ENCODE results near the gene PRRG2.

Gene PRRG2

DNA sequence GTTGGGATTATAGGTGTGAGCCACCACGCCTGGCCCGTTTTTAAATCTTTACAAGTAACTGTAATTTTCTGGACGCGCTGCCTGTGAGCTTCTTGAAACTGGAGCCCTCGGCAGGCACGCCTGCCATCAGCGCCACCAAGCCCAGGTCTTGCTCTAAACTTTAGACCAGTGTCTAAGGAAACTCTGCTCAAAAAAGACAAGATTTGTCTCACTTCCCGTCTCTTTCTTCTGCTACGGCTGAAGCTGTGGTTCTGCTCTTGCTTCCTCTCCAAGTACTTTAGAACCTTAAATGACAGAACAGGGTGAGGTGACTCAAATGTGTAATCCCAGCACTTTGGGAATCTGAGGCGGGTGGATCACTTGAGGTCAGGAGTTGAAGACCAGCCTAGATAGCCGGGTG lies 28.4 kb upstream of the PRRG2 start:
- H3K27me3 Mint-ChIP-seq = no peaks in the 10 kb centered on the region
- ATAC-seq (ENCODE audit: low read depth) (peak; percentile 56), DNase-seq (ENCODE audit: low spot score in 2 of 2) (no peak)
- peak overlapping the region; percentile 24 for H3K4me3 Mint-ChIP-seq
- peaks cover 10% of the 10 kb centered on the region for H3K4me1 Mint-ChIP-seq
- H3K27ac Mint-ChIP-seq = peak overlapping the region; percentile 58
- H3K36me3 Mint-ChIP-seq = peaks cover 19% of the 10 kb centered on the region
- H3K9me3 Mint-ChIP-seq = no peaks in the 10 kb centered on the region

DNA sequence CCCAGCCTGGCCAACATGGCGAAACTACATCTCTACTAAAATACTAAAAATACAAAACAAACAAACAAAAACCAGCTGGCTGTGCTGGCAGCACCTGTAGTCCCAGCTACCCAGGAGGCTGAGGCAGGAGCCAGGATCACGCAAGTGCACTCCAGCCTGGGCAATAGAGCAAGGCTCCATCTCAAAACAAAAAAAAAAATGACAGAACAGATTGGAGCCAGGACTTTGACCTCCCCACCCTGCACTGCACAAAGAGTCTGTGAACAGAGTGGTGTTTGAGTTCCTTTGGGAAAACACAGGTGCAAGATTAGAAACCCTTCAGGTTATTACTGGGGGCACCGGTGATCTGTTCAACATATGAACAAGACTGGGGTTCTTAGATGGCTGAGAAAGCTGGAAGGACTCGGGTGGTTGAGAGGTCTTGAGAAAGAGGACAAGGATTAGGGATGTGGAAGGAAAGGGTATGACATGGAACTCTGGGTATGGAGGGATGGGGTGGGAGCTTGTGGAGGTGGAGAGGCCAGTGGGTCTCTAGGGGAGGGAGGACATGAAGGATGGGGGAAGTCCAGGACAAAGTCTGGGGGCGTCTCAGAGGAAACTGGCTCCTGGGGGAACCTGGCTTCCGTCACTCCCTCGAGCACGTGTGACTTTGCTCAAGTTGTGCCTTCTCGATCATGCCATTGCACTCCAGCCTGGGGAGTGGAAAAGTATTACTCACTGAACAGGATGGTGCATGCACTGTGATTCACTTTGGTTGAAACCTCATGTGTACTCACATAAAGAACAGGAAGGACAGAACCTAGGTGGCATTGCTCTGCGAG lies 27.5 kb upstream of the PRRG2 start:
- H3K27me3 Mint-ChIP-seq = no peaks in the 10 kb centered on the region
- H3K27ac Mint-ChIP-seq = no peak overlapping the region
- H3K36me3 Mint-ChIP-seq = peaks cover 22% of the 10 kb centered on the region
- ATAC-seq (ENCODE audit: low read depth) (no peak), DNase-seq (ENCODE audit: low spot score in 2 of 2) (no peak)
- no peaks in the 10 kb centered on the region for H3K9me3 Mint-ChIP-seq
- H3K4me1 Mint-ChIP-seq = peaks cover 10% of the 10 kb centered on the region
- H3K4me3 Mint-ChIP-seq = no peak overlapping the region

DNA sequence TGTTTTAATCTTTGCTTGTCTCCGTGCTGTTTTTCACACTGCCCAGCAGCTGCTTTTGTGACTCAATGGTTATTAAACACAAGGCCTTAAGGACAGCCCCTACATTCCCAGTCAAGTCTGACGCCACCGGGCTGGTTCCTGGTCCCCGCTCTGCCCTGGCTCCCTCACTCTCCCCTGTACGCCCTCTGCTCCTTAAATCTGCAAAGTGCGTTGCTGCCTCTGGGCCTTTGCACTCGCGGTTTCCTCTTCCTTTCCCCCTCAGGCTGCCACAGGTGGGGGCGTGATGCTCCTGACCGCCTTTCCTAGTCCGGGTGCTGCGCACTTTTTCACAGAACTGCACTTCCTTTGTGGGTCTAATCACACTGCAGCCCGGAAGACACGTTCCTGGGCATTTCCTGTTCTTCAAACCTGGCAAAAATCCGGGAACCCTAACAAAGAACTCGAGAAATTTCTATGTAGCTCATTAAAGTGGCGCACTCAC lies 26.4 kb upstream of the PRRG2 start:
- Mint-ChIP-seq H3K4me1 (peaks cover 9% of the 10 kb centered on the region), H3K27ac (peak overlapping the region; percentile 8), H3K4me3 (no peak overlapping the region), H3K9me3 (no peaks in the 10 kb centered on the region), H3K36me3 (peaks cover 25% of the 10 kb centered on the region), H3K27me3 (no peaks in the 10 kb centered on the region)
- no peak for DNase-seq (ENCODE audit: low spot score in 2 of 2)
- ATAC-seq (ENCODE audit: low read depth) = no peak

DNA sequence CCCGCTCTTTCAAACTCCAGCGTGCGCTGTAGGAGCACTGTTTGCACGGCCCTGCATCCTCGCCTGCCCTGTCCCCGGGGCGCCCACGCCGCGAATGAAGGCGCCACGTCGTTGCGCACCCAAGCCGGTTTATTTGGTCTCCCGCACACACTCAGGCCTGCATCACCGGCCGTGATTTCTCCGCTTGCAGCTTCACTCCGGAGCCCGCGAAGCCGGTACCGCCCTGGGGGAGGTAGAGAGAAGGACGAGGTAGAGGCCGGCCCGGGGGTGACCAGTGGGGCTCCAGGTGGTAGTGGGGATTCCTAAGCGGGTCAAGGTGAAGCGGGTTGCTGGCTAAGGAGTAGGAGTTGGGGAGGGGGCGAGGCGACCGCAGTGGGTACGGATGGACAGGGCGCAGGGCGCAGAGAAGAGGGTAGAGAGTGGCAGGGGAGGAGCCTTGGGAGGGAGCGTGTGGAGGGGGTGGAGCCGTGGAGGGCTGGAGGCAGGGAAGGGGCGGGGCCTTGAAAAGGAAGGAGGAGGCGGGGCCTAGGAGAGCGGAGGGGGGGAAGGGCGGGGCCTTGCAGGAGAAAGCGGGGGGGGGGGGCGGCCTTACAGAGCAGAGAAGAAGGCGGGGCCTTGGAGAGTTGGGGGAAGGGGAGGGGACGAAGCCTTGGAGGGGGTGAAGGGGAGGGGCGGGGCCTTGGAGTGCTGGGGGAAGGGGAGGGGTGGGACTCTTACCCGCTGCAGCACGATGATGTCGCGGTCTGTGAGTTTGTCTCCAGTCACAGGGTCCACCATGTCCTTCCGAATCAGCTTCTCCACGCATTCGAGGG lies 25.3 kb upstream of the PRRG2 start:
- Mint-ChIP-seq H3K4me3 (no peak overlapping the region), H3K4me1 (peaks cover 19% of the 10 kb centered on the region), H3K9me3 (no peaks in the 10 kb centered on the region), H3K27ac (peak overlapping the region; percentile 62), H3K36me3 (peaks cover 25% of the 10 kb centered on the region), H3K27me3 (no peaks in the 10 kb centered on the region)
- no peak for DNase-seq (ENCODE audit: low spot score in 2 of 2)
- peak; percentile 35 for ATAC-seq (ENCODE audit: low read depth)

DNA sequence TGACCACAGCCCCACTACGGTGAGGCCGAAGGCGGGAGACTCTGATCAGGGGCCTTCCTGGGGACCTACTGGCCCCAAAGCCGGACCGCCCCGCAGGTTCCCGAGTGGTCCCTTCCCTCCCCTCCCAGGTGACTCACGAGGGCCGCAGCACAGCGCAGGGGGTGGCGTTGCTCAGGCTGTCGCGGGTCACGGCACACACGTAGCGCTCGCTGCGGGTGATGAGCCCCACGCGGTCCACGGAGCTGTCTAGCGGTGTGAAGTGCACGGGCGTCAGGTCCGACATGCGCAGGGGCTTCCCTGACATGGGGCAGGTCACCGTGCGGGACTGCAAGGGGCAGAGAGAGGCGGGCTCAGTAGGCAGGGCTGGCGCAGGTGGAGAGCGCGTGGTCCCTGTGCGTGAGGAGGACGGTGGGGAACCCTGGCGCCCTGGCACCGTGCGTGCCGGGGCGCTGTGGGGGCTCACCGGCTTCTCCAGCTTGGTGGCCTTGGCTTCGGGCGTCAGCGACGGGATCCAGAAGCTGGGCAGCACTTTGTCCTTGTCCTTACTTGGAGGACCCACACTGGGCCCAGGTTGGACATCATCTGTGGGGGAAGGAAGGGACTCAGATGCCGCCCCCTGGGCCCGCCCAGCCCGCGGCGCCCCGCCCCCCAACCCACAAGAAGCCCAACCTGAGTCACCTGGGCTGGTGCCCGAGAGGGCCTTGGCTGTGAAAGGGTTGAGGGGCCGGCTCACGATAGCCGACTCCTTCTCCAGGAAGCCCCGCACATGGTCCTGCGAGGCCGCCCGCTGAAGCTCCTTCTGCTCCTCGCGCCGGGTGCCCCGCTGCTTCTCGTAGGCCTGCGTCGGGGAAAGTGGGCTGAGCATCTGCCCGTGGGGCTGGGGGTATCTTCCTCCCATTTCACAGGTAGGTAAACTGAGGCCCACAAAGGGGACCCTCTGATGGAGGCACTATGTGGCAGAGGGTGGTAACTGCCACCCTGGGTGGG lies 24.4 kb upstream of the PRRG2 start:
- Mint-ChIP-seq H3K36me3 (peaks cover 25% of the 10 kb centered on the region), H3K27ac (no peak overlapping the region), H3K4me1 (peaks cover 22% of the 10 kb centered on the region), H3K27me3 (no peaks in the 10 kb centered on the region), H3K4me3 (no peak overlapping the region), H3K9me3 (no peaks in the 10 kb centered on the region)
- DNase-seq (ENCODE audit: low spot score in 2 of 2) = no peak
- ATAC-seq (ENCODE audit: low read depth) = no peak

DNA sequence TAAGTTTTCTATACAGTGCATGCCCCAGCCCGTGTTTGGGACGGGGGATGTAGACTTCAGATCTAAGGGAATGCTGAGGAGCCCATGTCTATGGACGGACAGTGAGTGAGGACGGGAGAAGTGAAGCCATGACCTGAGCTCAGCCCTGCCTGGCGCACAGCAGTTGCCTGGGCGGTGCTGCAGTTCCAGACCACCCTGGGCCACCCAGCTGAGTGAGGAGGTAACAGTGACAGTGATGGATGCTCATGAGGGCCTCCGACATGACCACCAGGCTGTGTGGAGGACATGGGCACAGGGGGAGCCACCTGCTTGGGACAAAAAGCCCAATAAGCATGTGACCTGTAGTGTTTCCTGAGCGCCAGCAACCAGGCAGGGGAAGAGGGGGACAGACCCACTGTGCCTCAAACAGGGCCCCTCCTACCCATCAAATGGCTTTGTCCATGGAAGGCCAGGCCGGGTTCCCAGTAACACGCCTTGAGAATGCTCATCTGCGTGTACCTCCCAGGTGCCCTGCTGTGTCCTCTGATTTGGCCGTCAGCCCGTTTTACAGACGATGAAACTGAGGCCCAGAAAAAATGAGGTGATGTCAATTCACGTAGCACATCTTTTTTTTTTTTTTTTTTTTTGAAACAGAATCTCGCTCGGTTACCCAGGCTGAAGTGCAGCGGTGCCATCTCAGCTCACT lies 23.3 kb upstream of the PRRG2 start:
- no peak overlapping the region for H3K4me3 Mint-ChIP-seq
- H3K36me3 Mint-ChIP-seq = peaks cover 25% of the 10 kb centered on the region
- no peak for DNase-seq (ENCODE audit: low spot score in 2 of 2)
- H3K9me3 Mint-ChIP-seq = no peaks in the 10 kb centered on the region
- no peaks in the 10 kb centered on the region for H3K27me3 Mint-ChIP-seq
- no peak for ATAC-seq (ENCODE audit: low read depth)
- peaks cover 22% of the 10 kb centered on the region for H3K4me1 Mint-ChIP-seq
- no peak overlapping the region for H3K27ac Mint-ChIP-seq

DNA sequence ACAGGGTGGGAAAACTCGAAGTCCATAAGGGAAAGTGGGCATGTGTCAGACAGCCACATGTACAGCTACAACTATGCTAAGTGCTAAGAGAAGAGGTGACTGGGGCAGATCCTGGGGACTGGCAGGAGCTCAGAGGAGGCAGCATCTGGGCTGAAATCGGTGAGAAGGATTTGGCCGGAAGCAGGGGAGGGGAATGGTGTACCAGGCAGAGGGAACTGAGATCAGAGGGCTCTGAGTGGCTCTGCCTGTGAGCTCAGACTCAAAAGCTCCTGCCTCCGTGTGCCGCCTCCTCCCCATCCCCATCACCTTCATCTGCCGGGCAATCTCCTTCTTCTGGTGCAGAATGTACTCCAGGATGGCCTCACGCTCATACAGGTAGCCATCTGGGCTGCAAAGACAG lies 22.5 kb upstream of the PRRG2 start:
- peaks cover 25% of the 10 kb centered on the region for H3K36me3 Mint-ChIP-seq
- no peaks in the 10 kb centered on the region for H3K27me3 Mint-ChIP-seq
- ATAC-seq (ENCODE audit: low read depth) (no peak), DNase-seq (ENCODE audit: low spot score in 2 of 2) (no peak)
- H3K9me3 Mint-ChIP-seq = no peaks in the 10 kb centered on the region
- no peak overlapping the region for H3K27ac Mint-ChIP-seq
- H3K4me3 Mint-ChIP-seq = no peak overlapping the region
- H3K4me1 Mint-ChIP-seq = peaks cover 24% of the 10 kb centered on the region

DNA sequence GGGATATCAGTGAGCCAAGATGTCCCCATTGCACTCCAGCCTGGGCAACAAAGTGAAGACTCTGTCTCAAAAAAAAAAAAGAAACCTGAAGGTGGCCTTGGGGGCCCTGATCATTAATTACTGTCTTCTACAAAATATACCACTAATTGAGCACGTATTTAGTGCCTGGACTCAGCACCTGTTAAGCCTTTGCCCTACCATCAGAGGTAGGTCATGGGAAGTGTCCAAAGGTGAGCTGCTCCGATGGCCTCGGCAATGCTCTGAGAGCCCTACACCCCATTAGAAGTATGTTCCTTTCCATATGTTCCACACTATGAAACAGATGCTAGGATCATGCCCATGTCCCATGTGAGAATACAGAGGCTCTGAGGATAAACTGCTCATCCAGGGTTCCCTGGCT lies 21.7 kb upstream of the PRRG2 start:
- Mint-ChIP-seq H3K4me3 (no peak overlapping the region), H3K9me3 (no peaks in the 10 kb centered on the region), H3K27ac (no peak overlapping the region), H3K4me1 (peaks cover 21% of the 10 kb centered on the region), H3K36me3 (peaks cover 25% of the 10 kb centered on the region), H3K27me3 (no peaks in the 10 kb centered on the region)
- DNase-seq (ENCODE audit: low spot score in 2 of 2) = no peak
- no peak for ATAC-seq (ENCODE audit: low read depth)

DNA sequence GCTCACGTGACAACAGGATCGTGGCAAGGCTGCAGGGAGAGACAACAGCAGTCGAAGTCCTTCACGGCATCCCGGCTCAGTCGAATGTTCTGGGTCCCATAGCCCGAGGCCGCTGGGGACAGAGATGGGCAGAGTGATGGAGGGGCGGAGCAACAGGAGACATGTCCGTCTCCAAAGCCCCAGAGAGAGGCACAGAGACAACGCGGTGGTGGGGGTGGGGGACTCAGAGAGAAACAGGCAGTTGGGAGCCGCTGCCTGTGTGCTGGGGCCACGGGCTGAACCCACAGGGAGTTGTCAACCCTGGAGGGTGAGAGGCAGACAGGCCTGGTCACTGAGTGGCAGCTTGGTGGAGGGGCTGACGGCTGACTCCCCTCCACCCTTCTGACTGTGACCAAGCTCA lies 21.2 kb upstream of the PRRG2 start:
- DNase-seq (ENCODE audit: low spot score in 2 of 2) (no peak), ATAC-seq (ENCODE audit: low read depth) (no peak)
- Mint-ChIP-seq H3K4me1 (peaks cover 19% of the 10 kb centered on the region), H3K27ac (no peak overlapping the region), H3K4me3 (no peak overlapping the region), H3K36me3 (peaks cover 21% of the 10 kb centered on the region), H3K27me3 (no peaks in the 10 kb centered on the region), H3K9me3 (no peaks in the 10 kb centered on the region)

DNA sequence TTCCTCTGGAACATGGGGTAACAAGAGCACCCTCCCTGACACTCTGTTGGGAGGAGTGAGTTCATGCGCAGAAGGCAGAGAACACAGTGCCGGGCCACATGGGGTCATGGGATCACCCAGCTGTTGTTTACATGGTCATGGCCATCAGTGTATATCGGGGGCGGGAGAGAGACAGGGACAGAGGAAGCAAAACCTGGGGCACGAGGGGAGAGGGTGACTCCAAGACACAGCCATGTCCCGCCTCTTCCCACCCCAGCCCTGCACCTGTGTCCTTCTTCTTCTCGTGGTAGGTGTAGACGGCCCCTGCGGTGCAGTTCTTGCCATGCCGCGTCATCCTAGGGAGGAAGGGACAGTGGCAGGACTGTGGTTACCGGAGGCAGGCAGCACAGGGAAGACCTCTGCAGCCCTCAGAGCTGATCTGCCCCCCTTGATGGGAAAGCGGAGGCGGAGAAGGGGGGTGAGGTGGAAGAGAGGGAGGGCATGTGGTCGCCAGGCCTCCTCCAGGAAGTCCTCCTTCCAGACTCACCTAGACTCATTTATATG lies 20.7 kb upstream of the PRRG2 start:
- no peaks in the 10 kb centered on the region for H3K9me3 Mint-ChIP-seq
- no peaks in the 10 kb centered on the region for H3K27me3 Mint-ChIP-seq
- DNase-seq (ENCODE audit: low spot score in 2 of 2) (no peak), ATAC-seq (ENCODE audit: low read depth) (peak; percentile 59)
- H3K4me1 Mint-ChIP-seq = peaks cover 23% of the 10 kb centered on the region
- peak overlapping the region; percentile 43 for H3K4me3 Mint-ChIP-seq
- H3K27ac Mint-ChIP-seq = peak overlapping the region; percentile 84
- peaks cover 19% of the 10 kb centered on the region for H3K36me3 Mint-ChIP-seq

DNA sequence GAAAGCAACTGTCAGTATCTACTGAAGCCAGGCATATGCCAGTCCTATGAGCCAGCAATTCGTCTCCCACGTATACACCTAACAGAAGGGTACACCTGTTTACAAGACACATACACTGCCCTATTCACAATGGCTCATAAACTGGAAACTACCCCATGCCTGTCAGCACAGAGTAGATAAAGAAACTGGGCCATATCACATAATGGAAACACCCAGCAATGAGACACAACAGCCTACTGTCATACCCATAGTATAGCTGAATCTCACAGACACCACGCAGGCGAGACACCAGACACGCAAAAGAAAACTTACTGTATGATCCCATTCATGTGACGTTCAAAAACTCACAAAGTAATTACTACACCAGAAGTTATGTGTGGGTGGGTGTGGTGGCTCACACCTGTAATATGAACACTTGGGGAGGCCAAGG lies 16.5 kb upstream of the PRRG2 start:
- H3K4me3 Mint-ChIP-seq = no peak overlapping the region
- no peak for ATAC-seq (ENCODE audit: low read depth)
- H3K36me3 Mint-ChIP-seq = peaks cover under 1% of the 10 kb centered on the region
- peaks cover 32% of the 10 kb centered on the region for H3K4me1 Mint-ChIP-seq
- H3K9me3 Mint-ChIP-seq = no peaks in the 10 kb centered on the region
- no peak for DNase-seq (ENCODE audit: low spot score in 2 of 2)
- H3K27me3 Mint-ChIP-seq = no peaks in the 10 kb centered on the region
- H3K27ac Mint-ChIP-seq = peak overlapping the region; percentile 37

DNA sequence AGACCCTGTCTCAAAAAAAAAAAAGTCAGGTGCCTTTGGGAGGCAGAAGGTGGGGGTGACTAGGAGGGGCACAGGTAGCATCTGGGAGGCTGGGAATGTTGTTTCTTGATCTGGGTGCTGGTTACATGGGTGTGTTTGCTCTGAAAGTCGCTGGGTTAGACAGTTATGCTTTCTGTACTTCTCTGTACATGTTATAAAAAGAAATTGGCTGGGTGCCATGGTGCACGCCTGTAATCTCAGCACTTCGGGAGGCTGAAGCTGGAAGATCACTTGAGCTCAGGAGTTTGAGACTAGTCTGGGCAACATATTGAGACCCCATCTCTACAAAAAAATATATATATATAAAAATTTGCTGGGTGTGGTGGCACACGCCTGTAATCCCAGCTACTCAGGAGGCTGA lies 15.9 kb upstream of the PRRG2 start:
- DNase-seq (ENCODE audit: low spot score in 2 of 2) = no peak
- no peaks in the 10 kb centered on the region for H3K36me3 Mint-ChIP-seq
- no peaks in the 10 kb centered on the region for H3K27me3 Mint-ChIP-seq
- no peak for ATAC-seq (ENCODE audit: low read depth)
- no peaks in the 10 kb centered on the region for H3K9me3 Mint-ChIP-seq
- H3K27ac Mint-ChIP-seq = no peak overlapping the region
- no peak overlapping the region for H3K4me3 Mint-ChIP-seq
- H3K4me1 Mint-ChIP-seq = peaks cover 29% of the 10 kb centered on the region

DNA sequence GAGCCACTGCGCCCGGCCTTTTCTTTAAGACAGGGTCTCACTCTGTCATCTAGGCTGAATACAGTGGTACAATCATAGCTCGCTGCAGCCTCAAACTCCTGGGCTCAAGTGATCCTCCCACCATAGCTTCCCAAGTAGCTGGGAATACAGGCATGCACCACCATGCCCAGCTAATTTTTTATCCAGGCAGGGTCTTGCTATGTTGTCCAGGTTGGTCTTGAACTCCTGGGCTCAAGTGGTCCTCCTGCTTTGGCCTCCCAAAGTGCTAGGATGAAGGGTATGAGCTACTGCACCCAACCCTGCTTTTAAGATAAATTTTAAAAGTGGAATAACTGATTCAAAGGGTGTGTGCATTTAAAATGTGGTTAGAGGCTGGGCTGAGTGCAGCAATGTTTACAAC lies 14.8 kb upstream of the PRRG2 start:
- no peak for DNase-seq (ENCODE audit: low spot score in 2 of 2)
- H3K4me1 Mint-ChIP-seq = peaks cover 26% of the 10 kb centered on the region
- no peak overlapping the region for H3K27ac Mint-ChIP-seq
- no peaks in the 10 kb centered on the region for H3K27me3 Mint-ChIP-seq
- H3K4me3 Mint-ChIP-seq = no peak overlapping the region
- ATAC-seq (ENCODE audit: low read depth) = no peak
- no peaks in the 10 kb centered on the region for H3K9me3 Mint-ChIP-seq
- no peaks in the 10 kb centered on the region for H3K36me3 Mint-ChIP-seq

All from memory B cell (primary cell).